K562 (cell line): ENCODE results near the gene TCAF1. TPM values are rescaled to one million over a fixed set of nuclear protein-coding genes. Genes with fewer than 3 reads are reported as not detected.

Source experiments
- BRF2 ChIP-seq: IDR thresholded peaks from 3 replicates; pipeline ENCODE4 v1.6.1; 2011; ENCODE audit warnings: borderline replicate concordance, mild to moderate bottlenecking; ENCODE audit not compliant: insufficient read length, insufficient read depth
- CHD7 ChIP-seq: fragments of 200-600 bp; sonication (generic); IDR thresholded peaks from one replicate; pipeline ENCODE4 v1.6.1; 2012; ENCODE audit warnings: mild to moderate bottlenecking, low read depth, low read length, inconsistent platforms
- PHF8 ChIP-seq: fragments of 200-600 bp; sonication (generic); IDR thresholded peaks from 2 replicates; pipeline ENCODE4 v1.6.1; 2012; ENCODE audit warnings: mixed run types, mild to moderate bottlenecking, inconsistent platforms, low read length, moderate library complexity, borderline replicate concordance
- RFX7 ChIP-seq: fragments of 250-450 bp; sonication (Bioruptor Pico); IDR thresholded peaks from 2 replicates; pipeline ENCODE4 v1.5.1; 2021; ENCODE audit warnings: mild to moderate bottlenecking
- polyA plus RNA-seq, 8 experiments: library from polyadenylated mRNA; depleted of rRNA in 4 of 8; stranded (reverse) in 5 of 8; unstranded in 3 of 8; fragments of >200 nt; fragmentation: Nextera tagmentation in 2 of 8; fragmentation: Illumina TruSeq in 1 of 8; extraction: Ambion mirVana in 2 of 8; extraction: Trizol in 1 of 8; gene quantifications; 2 replicates each; pipeline versions ENCODE4 v1.2.1 to v1.2.3, GENCODE V29; 2011 to 2014; ENCODE audit warnings: inconsistent platforms in 1 of 8, missing spikeins in 1 of 8
- total RNA-seq, 7 experiments: library from RNA; depleted of rRNA in 6 of 7; stranded (reverse); fragments of >200 nt in 6 of 7; fragmentation: Illumina TruSeq in 2 of 7; extraction: Trizol in 2 of 7; gene quantifications; 2 replicates each; pipeline versions ENCODE4 v1.2.1 to v1.2.3, GENCODE V29; 2011 to 2021; ENCODE audit warnings: low replicate concordance in 1 of 7
- TF ChIP-seq, protein P1 (sequence below): fragments of 450-650 bp; IDR thresholded peaks from 2 replicates; pipeline ENCODE4 v1.6.1; 2016; ENCODE audit warnings: low read depth

Gene TCAF1
- total and polyA plus RNA-seq, 9 of the 15 experiments (the other 6 are each of a cell fraction or from before 2014, with no cell fraction given) = 6.2 to 52.2 (median 24.4) TPM

- TF ChIP-seq, protein P1, sequence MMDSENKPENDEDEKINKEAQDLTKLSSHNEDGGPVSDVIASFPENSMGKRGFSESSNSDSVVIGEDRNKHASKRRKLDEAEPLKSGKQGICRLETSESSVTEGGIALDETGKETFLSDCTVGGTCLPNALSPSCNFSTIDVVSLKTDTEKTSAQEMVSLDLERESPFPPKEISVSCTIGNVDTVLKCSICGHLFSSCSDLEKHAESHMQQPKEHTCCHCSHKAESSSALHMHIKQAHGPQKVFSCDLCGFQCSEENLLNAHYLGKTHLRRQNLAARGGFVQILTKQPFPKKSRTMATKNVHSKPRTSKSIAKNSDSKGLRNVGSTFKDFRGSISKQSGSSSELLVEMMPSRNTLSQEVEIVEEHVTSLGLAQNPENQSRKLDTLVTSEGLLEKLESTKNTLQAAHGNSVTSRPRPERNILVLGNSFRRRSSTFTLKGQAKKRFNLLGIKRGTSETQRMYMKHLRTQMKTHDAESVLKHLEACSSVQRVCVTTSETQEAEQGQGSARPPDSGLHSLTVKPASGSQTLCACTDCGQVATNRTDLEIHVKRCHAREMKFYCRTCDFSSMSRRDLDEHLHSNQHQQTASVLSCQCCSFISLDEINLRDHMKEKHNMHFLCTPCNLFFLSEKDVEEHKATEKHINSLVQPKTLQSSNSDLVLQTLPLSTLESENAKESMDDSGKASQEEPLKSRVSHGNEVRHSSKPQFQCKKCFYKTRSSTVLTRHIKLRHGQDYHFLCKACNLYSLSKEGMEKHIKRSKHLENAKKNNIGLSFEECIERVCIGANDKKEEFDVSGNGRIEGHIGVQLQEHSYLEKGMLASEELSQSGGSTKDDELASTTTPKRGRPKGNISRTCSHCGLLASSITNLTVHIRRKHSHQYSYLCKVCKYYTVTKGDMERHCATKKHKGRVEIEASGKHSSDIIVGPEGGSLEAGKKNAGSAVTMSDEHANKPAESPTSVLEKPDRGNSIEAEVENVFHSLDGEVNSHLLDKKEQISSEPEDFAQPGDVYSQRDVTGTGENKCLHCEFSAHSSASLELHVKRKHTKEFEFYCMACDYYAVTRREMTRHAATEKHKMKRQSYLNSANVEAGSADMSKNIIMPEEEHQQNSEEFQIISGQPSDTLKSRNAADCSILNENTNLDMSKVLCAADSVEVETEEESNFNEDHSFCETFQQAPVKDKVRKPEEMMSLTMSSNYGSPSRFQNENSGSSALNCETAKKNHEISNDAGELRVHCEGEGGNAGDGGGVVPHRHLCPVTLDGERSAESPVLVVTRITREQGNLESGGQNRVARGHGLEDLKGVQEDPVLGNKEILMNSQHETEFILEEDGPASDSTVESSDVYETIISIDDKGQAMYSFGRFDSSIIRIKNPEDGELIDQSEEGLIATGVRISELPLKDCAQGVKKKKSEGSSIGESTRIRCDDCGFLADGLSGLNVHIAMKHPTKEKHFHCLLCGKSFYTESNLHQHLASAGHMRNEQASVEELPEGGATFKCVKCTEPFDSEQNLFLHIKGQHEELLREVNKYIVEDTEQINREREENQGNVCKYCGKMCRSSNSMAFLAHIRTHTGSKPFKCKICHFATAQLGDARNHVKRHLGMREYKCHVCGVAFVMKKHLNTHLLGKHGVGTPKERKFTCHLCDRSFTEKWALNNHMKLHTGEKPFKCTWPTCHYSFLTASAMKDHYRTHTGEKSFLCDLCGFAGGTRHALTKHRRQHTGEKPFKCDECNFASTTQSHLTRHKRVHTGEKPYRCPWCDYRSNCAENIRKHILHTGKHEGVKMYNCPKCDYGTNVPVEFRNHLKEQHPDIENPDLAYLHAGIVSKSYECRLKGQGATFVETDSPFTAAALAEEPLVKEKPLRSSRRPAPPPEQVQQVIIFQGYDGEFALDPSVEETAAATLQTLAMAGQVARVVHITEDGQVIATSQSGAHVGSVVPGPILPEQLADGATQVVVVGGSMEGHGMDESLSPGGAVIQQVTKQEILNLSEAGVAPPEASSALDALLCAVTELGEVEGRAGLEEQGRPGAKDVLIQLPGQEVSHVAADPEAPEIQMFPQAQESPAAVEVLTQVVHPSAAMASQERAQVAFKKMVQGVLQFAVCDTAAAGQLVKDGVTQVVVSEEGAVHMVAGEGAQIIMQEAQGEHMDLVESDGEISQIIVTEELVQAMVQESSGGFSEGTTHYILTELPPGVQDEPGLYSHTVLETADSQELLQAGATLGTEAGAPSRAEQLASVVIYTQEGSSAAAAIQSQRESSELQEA = no peak
- TF ChIP-seq PHF8 = no peak
- TF ChIP-seq CHD7 = no peak
- TF ChIP-seq BRF2 = no peak
- TF ChIP-seq RFX7 (CRISPR knock-in tag) = no peak
Measured at GRCh38 chr7:143892527-143893300, 9.3 kb downstream of the TCAF1 start (continued).
